IPS-20b (cell line): ENCODE measurements around the gene TRAF3.

Experiments used
- H3K27ac ChIP-seq: one replicate; pipeline ENCODE4 v1.5.1; 2013; ENCODE audit warnings: low read length
- H3K27me3 ChIP-seq: 2 replicates; pipeline ENCODE4 v1.6.1; 2013; ENCODE audit warnings: mild to moderate bottlenecking, low read length, inconsistent platforms; ENCODE audit not compliant: insufficient read depth
- H3K36me3 ChIP-seq: 2 replicates; pipeline ENCODE4 v1.6.1; 2013; ENCODE audit warnings: low read depth, mild to moderate bottlenecking, inconsistent platforms, low read length, moderate library complexity; ENCODE audit not compliant: insufficient read depth
- H3K4me1 ChIP-seq: 2 replicates; pipeline ENCODE4 v1.6.1; 2013; ENCODE audit warnings: mild to moderate bottlenecking, control low read depth, inconsistent platforms, low read length, moderate library complexity; ENCODE audit not compliant: insufficient read depth
- H3K4me3 ChIP-seq: 2 replicates; pipeline ENCODE4 v1.5.1; 2013; ENCODE audit warnings: mild to moderate bottlenecking, low read length, inconsistent platforms
- H3K9ac ChIP-seq: 2 replicates; pipeline ENCODE4 v1.6.1; 2013; ENCODE audit warnings: low read depth, mild to moderate bottlenecking, inconsistent platforms, low read length, moderate library complexity
- H3K9me3 ChIP-seq: 2 replicates; pipeline ENCODE4 v1.6.1; 2013; ENCODE audit warnings: mild to moderate bottlenecking, low read depth, low read length, inconsistent platforms; ENCODE audit not compliant: insufficient read depth

Gene TRAF3

DNA sequence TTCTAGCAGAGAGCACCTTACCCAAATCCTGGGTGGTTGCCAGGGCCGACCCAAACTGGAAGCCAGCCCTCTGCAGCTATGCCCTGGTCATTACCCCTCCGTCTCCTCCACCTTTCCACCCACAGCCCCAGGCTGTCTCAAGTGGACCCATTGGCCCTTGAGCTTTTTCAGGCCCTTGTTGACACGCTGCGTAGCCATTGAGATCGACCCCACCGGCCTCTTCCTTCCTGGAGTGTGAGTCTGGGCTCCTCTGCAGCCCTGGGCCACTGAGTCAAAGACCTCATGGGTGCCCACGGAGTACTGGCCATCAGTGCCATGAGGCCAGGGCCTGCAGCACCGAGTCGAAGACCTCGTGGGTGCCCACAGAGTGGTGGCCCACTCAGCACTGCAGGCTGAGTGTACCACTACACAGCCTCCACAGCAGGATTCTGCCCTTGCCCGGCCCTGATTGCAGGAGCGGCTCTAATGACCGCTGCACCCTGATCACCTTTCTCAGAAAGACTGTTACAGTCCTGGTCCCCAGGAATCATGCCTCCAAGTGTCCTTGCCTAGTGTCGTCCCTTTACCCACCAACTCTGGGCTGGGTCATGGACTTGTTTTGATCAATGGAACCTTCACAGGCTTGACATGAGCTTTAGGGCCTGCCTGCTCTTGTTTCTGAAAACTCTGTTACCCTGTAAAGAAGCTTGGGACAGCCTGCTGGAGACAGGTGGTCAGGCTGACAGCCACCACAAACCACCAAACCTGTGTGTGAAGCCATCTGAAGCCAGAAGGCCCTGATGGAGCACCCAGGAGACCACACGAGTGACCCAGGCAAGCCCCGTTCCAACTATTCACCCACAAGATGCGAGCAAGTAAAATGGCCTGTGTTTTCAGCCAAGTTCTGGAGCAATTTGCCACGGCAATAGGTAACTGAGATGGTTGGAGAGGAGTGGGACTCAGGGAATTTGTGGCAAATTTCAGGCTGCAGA, 39.6 kb upstream of the TRAF3 start:
- Histone ChIP-seq H3K9me3 (peaks cover 7% of the 10 kb centered on the region; the same call in 1 of the 2 replicates), H3K9ac (no peak overlapping the region), H3K27ac (no peak overlapping the region), H3K4me3 (no peak overlapping the region), H3K27me3 (no peaks in the 10 kb centered on the region), H3K4me1 (no peaks in the 10 kb centered on the region), H3K36me3 (no peaks in the 10 kb centered on the region)

GRCh38 chr14:102738373-102739189, 38.7 kb upstream of the TRAF3 start:
- Histone ChIP-seq H3K4me3 (no peak overlapping the region), H3K9ac (no peak overlapping the region), H3K36me3 (no peaks in the 10 kb centered on the region), H3K4me1 (no peaks in the 10 kb centered on the region), H3K9me3 (peaks cover 7% of the 10 kb centered on the region; the same call in 1 of the 2 replicates), H3K27ac (no peak overlapping the region), H3K27me3 (no peaks in the 10 kb centered on the region)

DNA sequence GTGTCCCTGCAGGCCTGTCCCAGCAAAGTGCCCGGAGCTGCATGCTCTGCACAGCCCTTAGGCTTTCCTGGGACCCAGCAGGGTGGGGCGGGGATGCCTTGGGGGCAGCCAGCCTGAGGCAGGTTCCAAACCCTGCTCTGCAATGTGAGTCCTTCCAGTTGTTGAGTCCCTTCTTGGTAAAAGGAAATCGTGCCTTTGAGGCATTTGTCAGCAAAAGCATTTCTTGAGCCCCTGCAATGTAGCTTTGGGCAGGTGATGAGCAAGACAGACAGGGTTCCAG, 38.1 kb upstream of the TRAF3 start:
- no peak overlapping the region for H3K9ac ChIP-seq
- H3K4me3 ChIP-seq, result no peak overlapping the region
- H3K4me1 ChIP-seq, result no peaks in the 10 kb centered on the region
- no peaks in the 10 kb centered on the region for H3K36me3 ChIP-seq
- no peaks in the 10 kb centered on the region for H3K27me3 ChIP-seq
- H3K27ac ChIP-seq, result no peak overlapping the region
- H3K9me3 ChIP-seq, result peaks cover 7% of the 10 kb centered on the region; the same call in 1 of the 2 replicates

DNA sequence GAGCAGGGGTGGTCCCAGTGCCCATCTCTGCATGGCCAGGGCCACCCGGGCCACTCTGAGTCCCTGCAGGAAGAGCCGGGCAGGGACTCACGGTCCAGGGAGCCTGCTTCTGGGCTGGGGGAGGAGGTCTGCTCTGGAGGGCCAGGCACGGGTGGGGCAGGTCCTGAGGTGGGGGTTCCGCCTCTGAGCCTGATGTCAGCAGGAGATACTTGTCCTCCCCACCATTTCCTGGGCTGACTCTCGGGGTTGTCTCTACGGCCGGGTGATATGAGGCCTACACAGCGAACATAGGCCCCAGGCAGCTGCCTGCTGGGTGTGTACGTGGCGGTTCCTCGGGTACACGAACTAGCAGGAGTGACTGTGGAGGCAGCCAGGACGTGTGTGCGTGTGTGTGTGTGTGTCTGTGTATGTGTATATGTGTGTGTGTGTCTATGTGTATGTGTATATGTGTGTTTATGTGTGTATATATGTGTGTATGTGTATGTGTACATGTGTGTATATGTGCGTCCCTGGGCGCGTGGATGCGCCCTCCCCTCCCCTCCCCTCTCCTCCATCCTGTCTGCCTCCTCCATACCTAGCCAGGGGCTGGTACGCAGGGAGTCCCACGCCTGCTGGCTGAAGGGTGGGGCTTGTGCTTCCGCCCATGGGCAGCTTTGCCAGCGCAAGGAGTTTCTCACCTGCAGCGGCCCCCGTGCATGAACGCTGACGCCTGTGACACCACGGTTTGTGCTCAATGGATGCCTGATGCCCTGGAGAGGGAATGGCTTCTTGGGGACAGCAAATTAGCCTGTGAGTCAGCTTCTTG, 30.4 kb upstream of the TRAF3 start:
- H3K4me1 ChIP-seq, result no peaks in the 10 kb centered on the region
- H3K27ac ChIP-seq, result no peak overlapping the region
- H3K27me3 ChIP-seq, result no peaks in the 10 kb centered on the region
- H3K36me3 ChIP-seq, result no peaks in the 10 kb centered on the region
- no peak overlapping the region for H3K4me3 ChIP-seq
- H3K9me3 ChIP-seq, result peaks cover 3% of the 10 kb centered on the region; the same call in 1 of the 2 replicates
- no peak overlapping the region for H3K9ac ChIP-seq

DNA sequence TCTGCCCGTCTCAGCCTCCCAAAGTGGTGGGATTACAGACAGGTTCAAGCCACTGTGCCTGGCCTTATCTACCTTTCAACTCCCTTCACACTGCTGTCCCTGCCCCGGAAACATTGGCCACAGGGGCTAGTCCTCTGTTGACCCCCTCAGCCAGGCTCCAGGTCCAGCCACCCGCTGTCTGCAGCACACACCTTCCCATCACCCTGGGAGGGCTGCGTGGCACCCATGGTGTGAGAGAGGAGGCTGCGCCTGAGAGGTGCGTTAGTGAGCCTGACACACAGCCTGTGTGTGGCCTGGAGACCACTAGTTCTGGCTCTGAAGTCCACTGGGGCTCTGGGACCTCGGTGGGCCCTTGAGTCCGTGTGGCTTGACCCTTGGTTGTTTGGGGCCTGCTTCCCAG, 28.4 kb upstream of the TRAF3 start:
- no peaks in the 10 kb centered on the region for H3K9me3 ChIP-seq
- H3K36me3 ChIP-seq, result no peaks in the 10 kb centered on the region

GRCh38 chr14:102749393-102750305, 27.6 kb upstream of the TRAF3 start:
- H3K36me3 ChIP-seq, result no peaks in the 10 kb centered on the region
- H3K4me3 ChIP-seq, result no peak overlapping the region
- no peaks in the 10 kb centered on the region for H3K4me1 ChIP-seq
- H3K9ac ChIP-seq, result no peak overlapping the region
- no peaks in the 10 kb centered on the region for H3K9me3 ChIP-seq
- H3K27me3 ChIP-seq, result no peaks in the 10 kb centered on the region
- H3K27ac ChIP-seq, result no peak overlapping the region

More for the DNA sequence above, 28.4 kb upstream of the TRAF3 start:
- Histone ChIP-seq H3K9ac (no peak overlapping the region), H3K4me1 (no peaks in the 10 kb centered on the region), H3K27me3 (no peaks in the 10 kb centered on the region), H3K4me3 (no peak overlapping the region), H3K27ac (no peak overlapping the region)

DNA sequence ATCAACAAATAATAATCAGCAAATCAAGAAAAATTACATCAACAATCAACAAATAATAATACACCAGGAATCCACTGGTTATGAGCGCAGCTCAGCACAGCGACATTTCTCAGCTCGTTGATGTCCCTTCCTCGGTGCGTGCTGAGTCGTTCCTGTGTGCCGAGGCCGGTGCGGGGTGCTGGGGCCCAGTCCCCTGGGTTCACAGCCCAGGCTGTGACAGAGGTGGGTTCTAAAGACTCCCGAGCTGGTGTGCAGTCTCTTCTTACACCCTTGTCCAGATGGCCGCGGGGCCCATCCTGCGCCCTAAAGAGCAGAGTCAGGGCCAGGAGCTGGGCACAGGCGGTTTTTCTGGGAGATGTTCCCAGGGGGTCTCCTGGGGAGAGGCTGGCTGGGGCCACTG, 26.9 kb upstream of the TRAF3 start:
- Histone ChIP-seq H3K4me3 (no peak overlapping the region), H3K9ac (no peak overlapping the region), H3K36me3 (no peaks in the 10 kb centered on the region), H3K4me1 (no peaks in the 10 kb centered on the region), H3K9me3 (no peaks in the 10 kb centered on the region), H3K27me3 (no peaks in the 10 kb centered on the region), H3K27ac (no peak overlapping the region)

DNA sequence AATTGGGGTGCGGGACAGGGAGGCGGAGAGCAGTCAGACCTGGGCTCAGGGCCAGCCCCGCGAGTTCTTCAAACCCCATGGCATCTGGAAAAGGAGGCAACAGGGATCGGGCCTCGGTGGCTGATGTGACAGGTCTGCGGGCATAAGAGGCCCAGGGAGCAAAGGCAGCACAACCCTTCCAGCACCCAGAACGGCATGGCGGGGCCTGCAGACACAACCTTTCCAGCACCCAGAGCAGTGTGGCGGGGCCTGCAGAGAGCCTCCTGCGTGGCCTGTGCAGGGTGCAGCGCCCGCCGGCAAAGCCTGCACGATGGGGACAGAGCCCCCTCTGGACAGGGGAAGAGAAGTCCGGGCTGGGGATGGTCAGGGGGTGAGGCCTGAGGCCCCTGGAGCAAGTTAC, 26.2 kb upstream of the TRAF3 start:
- H3K4me1 ChIP-seq, result no peaks in the 10 kb centered on the region
- no peak overlapping the region for H3K9ac ChIP-seq
- H3K36me3 ChIP-seq, result no peaks in the 10 kb centered on the region
- no peaks in the 10 kb centered on the region for H3K9me3 ChIP-seq
- H3K27ac ChIP-seq, result no peak overlapping the region
- H3K4me3 ChIP-seq, result no peak overlapping the region
- H3K27me3 ChIP-seq, result no peaks in the 10 kb centered on the region

GRCh38 chr14:102752239-102752847, 24.9 kb upstream of the TRAF3 start:
- H3K36me3 ChIP-seq, result no peaks in the 10 kb centered on the region
- H3K9me3 ChIP-seq, result no peaks in the 10 kb centered on the region
- no peak overlapping the region for H3K27ac ChIP-seq
- no peaks in the 10 kb centered on the region for H3K27me3 ChIP-seq
- no peak overlapping the region for H3K4me3 ChIP-seq
- H3K4me1 ChIP-seq, result no peaks in the 10 kb centered on the region
- H3K9ac ChIP-seq, result no peak overlapping the region

DNA sequence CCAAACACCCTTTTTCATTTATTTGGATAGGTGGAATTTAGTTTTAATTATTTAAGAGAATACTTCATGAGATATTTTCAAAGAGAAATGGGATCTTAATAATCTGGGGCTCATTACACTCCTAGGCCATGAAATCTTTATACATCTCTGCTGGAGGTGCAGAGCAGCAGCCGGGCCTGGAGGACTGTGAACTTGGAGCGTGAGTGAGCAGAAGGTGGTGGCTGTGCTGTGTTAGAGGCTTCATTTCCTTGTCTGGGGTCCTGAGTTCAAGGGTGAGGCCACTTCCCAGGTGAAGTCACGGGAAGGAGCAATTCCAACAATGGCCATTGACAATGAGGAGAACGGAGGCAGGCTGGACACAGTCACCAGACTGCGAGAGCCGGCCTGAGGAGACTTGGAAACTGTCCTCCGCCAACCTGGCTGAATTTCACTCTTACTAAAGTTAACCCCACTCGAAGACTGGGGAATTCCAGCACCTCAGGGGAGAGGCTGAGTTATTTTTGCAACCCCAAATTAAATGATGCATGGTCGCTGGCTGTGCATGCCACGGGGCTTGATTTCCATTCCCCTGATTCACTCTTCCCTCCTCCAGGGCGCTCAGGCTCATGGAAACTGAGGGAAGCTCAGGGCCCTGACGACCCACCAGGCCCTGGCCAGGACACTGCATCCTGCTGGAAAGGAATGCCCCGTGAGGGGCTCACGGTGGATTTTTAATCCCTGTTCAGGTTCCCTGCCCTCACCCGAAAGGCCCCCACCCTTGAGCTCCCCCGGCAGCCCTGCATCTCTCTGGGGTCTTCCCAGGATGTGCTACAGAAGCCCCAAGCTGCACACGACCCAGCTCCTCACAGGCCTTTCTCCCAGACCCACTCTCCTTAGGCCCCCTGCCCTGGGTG, 22.6 kb upstream of the TRAF3 start:
- H3K27me3 ChIP-seq, result no peaks in the 10 kb centered on the region
- no peak overlapping the region for H3K4me3 ChIP-seq
- no peaks in the 10 kb centered on the region for H3K36me3 ChIP-seq
- H3K4me1 ChIP-seq, result peaks cover 6% of the 10 kb centered on the region
- no peak overlapping the region for H3K27ac ChIP-seq
- H3K9ac ChIP-seq, result no peak overlapping the region
- H3K9me3 ChIP-seq, result no peaks in the 10 kb centered on the region
